ENCODE results near the gene CACNA1C.

Gene CACNA1C

GRCh38 chr12:2302711-2303580 is 250.2 kb downstream of the CACNA1C start:
- DNase-seq = no peak

- no peak for DNase-seq
Measured at GRCh38 chr12:2304223-2304622, 251.4 kb downstream of the CACNA1C start.

GRCh38 chr12:2306012-2306411 is 253.2 kb downstream of the CACNA1C start:
- no peak for DNase-seq

DNA sequence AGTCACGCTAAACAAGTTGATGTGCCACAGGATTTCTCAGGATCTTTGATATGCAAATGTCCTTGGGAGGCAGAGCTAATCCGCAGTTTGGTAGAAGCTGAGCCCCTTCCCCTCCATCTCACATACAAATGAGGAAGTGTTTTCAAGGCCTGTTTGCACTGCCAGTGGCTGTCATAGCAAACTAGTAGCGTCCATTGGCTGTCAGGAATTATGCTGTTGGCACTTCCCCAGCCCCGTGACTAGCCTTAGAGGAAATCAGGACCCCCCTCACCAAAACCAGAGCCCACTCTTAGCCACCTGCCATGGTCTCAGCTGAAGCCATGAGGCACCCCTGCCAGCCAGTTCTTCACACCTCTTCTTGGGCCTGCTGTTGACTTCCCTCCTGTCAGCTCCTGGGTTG is 253.9 kb downstream of the CACNA1C start:
- DNase-seq = no peak

DNA sequence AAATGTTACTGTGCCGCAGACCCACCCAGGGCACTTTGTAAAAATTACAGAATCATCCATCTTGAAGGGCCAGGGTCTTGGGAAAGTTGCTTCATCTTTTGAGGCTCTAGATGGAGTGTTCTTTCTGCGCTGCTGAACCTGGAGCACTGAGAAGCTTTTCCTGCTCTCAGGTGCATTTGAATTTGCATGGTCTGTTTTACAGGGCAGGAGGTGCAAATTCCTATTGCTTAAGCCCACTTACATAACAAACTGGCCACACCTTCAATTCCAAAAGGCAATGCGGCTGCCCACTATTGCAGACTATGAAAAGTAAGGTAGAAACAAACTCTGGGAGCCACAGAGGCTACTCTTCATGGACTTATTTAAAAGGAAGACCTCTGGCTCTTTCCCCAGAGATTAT is 254.8 kb downstream of the CACNA1C start:
- no peak for DNase-seq

GRCh38 chr12:2309647-2310046 is 256.9 kb downstream of the CACNA1C start:
- no peak for DNase-seq

DNA sequence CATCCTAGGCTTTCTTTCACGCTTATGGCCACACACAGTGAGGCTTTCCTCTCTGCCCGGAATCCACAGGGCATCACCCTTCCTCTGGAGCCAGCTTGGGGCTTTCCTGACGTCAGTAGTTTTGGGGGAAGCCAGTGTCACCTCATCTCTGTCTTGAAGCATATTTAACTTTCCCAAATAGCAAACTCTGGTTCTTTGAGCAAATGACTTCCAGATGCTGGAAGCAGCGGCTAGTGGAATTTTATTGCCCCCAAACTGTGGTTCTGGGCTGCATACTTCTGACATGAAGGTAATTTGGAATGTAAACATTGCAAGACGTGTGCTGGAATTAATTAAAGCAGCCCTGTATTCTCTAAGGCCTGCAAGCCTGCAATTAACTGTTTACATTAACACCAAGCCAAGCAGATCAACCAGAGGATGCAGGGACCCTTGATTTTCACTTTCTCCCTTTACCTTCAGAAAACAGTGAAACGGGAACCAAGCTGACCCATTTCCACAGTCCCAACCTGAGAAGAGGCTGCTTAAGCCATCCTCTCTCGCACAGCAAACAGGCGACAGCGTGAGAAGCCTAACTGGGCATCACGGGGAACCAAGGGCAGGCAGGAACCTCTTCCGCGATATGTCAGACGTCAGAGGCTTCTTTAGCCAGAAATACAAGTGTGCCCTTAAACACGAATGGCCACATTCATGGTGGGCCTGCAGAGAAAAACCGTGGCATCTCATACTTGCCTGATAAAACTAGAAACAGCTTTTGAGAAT is 258.4 kb downstream of the CACNA1C start:
- no peak for DNase-seq

DNA sequence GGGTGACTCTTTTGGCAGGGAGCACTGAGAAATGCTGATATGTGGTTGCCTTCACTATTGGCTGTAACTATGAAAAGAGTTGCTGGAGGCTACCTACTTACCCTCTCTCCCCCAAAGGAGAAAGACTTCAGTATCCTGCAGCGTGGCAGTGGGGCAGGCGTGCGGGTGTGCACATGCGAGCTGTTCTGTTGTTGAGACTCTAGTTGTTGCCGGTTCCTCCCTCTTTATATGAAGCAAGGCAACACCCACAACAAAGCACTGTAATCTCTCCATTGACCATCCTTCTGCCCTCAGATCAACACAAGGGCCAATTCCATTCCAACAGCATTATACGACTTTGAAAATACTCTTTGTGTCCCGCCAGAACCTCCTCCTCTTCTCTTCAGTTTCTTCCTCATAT is 259.4 kb downstream of the CACNA1C start:
- DNase-seq = no peak

GRCh38 chr12:2312770-2313169 is 260.0 kb downstream of the CACNA1C start:
- no peak for DNase-seq

DNA sequence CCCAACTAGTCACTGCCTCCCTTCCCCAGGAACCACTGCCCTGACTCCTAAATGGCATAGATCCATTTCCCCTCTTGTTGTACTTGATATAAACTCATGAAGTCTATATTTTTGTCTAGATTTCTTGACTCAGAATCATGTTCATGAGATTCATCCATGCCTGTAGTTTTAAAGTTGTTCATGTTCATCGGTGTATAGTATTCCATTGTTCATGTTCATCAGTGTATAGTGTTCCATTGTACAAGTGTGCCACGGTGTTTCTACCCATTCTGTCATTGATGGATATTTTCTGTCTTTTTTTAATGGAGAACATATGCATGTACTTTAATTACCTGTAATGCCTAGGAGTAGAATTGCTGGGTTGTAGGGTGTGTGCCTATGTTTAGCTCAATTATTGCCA is 261.7 kb downstream of the CACNA1C start:
- DNase-seq = no peak

- DNase-seq = no peak
Measured at GRCh38 chr12:2317772-2318171, 265.0 kb downstream of the CACNA1C start.

GRCh38 chr12:2318286-2318685 is 265.5 kb downstream of the CACNA1C start:
- no peak for DNase-seq

DNA sequence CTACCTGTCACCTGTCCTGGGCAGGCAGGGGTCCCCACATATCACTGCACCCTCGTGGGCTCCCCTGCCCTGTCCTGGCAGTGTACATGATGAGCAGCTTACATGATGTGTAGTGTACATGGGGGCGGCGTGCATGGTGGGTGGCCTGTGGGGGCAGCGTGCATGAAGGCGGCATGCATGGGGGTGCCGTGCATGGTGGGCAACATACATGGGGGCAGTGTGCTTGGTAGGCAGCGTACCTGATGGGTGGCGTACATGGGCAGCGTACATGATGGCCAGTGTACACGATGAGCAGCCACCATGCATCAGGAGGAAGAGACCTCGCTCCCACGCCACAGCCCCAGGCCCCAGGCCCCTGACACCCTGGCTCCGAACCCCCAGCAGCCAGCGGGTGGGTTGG is 266.3 kb downstream of the CACNA1C start:
- DNase-seq = no peak

DNA sequence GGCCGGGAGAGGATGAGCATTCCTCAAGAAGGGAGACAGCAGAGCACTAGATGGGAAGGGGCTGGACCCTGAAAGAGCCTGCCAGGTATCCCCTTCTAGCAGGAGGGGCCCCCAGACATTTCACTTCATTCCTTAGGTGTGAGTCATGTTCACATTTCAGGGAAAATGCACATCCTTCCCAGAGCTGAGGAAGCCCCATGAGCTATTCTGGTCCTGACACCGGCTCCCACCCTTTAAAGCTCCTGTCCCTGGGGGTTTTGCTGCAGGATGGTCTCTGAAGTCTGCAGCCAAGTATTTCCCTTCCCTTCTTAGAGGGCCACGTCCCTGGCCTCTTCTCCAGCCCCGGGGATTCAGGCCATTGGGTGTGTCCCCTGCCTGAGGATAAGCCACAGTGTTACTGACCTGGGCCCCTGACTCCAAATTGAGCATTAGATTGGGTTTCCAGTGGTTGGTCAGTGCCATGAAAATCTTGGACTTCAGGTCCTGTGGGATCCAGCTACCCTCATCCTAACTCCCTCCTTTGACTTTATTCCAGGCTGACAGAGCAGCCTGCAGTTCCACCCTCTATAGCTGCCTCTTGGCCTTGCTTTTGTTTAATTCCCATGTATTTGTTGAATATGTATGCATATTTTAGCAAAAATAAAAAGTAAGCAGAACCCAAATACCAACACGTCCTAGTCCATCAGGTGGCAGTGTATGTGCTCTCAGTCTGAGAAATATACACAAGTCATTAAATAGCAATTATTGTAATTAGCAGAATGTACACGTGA is 267.1 kb downstream of the CACNA1C start:
- no peak for DNase-seq

- no peak for DNase-seq
Measured at GRCh38 chr12:2320841-2321240, 268.1 kb downstream of the CACNA1C start.

- DNase-seq = no peak
Measured at GRCh38 chr12:2322554-2323120, 269.9 kb downstream of the CACNA1C start.

- no peak for DNase-seq
Measured at GRCh38 chr12:2323532-2324255, 270.9 kb downstream of the CACNA1C start.

DNA sequence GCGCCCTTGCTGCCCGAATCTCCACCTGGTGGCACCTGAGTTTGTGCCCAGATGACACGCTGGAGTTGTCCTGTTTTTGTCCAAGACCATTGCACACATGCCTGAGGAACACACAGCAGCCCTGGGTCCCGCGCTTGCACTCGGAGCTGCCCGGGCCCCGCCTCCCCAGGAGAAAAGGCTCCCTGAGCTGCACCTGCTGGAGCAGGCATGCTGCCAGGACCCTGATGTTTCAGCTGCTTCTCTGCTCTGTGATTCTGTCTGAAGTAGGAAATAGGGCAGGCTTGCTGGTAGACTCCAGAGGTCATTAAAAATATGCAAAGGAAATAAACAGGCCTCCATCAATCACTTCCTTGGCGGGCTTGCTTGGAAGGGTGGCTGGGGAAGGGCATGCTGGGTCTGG is 271.6 kb downstream of the CACNA1C start:
- no peak for DNase-seq

DNA sequence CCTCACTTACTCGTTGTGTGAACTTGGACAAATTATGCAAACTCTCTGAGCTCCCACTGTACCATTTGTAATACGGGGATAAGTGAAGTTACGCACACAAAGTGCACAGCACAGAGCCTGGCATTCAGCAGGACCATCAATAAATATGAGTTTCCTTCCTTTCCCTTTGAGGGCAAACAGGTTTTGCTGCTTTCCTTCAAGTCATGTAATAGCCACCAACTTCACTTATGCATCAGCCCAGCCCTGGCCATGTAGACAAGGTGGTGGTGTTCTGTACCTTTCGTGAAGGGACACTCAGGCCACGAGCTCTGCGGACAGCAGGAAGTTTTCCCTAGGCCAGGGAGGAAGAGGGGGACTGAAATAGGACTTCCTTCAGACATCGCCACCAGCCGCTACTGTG is 272.7 kb downstream of the CACNA1C start:
- no peak for DNase-seq

DNA sequence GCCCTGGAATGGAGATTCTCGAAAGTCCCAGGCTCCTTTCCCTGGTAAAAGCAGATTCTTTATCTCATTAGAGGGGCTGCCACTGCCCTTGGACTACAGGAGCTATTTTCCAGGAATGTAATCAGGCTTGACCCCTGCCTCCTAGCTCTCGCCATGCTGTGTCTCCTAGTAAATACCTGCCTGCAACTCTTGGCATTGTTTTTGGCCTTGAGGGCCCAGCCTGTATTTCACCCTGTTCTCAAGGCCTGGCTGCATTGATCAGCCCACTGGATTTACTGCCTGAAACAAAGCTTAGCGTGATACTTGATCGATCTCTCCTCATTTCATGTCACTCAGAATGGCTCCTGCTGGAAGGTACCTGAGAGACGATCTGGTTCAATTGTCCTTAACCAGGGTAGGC is 273.7 kb downstream of the CACNA1C start:
- no peak for DNase-seq

DNA sequence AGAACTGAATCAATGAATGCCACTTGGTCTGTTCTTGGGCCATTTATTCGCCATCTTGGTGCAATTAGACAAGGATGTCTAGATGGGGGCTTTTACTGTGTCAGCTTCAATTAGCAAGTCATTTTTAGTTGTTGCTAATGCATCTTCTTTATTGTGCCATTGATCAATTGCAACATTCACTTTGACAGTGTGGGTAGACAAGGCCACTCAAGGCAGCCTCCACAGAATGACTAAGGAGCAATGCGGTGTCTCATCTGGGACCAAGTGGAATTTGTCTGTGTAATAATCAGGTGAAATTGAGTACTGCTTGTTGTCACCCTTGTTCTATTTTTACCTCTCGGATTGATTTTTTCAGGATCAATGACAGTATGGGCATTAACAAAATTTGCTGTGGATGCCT is 275.9 kb downstream of the CACNA1C start:
- no peak for DNase-seq

GRCh38 chr12:2329661-2330210 is 276.9 kb downstream of the CACNA1C start:
- no peak for DNase-seq

Data from CD4-positive, alpha-beta T cell treated with Interleukin-1 beta for 1 hour (primary cell).